Right lobe of liver (tissue), 4 donors: Measurements from ENCODE around the gene GSTM2.

Experiments
- CTCF ChIP-seq, 4 donors: fragments of 200-600 bp in 3 of 4; fragments of 450-650 bp in 1 of 4; IDR thresholded peaks; one replicate each; pipeline versions ENCODE4 v1.5.1 to v1.8.0; 2016 to 2022; ENCODE audit warnings: antibody characterized with exemption in 4 of 4, mild to moderate bottlenecking in 2 of 4
- POLR2A ChIP-seq: fragments of 450-650 bp; IDR thresholded peaks from one replicate; pipeline ENCODE4 v1.6.1; 2017; ENCODE audit warnings: antibody characterized with exemption, mild to moderate bottlenecking
- donor health status: DM: no; HTN: no; CAD: no.
- donor health status: DM: no; HTN: no; CAD: no.
- donor health status: DM: no; HTN: yes; CAD: no.

GRCh38 chr1:109704173-109704572, 36.3 kb downstream of the GSTM2 start:
- TF ChIP-seq CTCF (IDR thresholded peaks at IDR 0.05) = peak in 1 of 4 donors; percentile 16
- no peak for TF ChIP-seq POLR2A
